WI38 (cell line): ENCODE results near the gene EDARADD.

Source experiments
- H3K4me3 ChIP-seq: 2 replicates; pipeline ENCODE4 v1.5.1; 2011; ENCODE audit warnings: low read depth, mild to moderate bottlenecking, control low read depth, low read length
- CTCF ChIP-seq: IDR thresholded peaks from 2 replicates; pipeline ENCODE4 v1.5.1; 2012; ENCODE audit warnings: low read depth, mild to moderate bottlenecking, control low read depth, low read length

The EDARADD gene

GRCh38 chr1:236518322-236518721 lies 124.2 kb downstream of the EDARADD start:
- H3K4me3 ChIP-seq: no peak overlapping the region
- no peak for TF ChIP-seq CTCF

GRCh38 chr1:236520445-236521005 lies 126.4 kb downstream of the EDARADD start:
- no peak for TF ChIP-seq CTCF
- no peak overlapping the region for H3K4me3 ChIP-seq

GRCh38 chr1:236522937-236523703 lies 129.0 kb downstream of the EDARADD start:
- peak overlapping the region; percentile 95 for H3K4me3 ChIP-seq
- no peak for TF ChIP-seq CTCF

GRCh38 chr1:236523704-236524141 lies 129.6 kb downstream of the EDARADD start, which contains the start of gene LGALS8:
Gene LGALS8 (plus strand): TSS chr1:236523982. CDS start chr1:236526071, 2,089 bp downstream.
- no peak for TF ChIP-seq CTCF
- peak within 1 kb of the TSS; percentile 95 for H3K4me3 ChIP-seq

GRCh38 chr1:236524142-236524894 lies 130.2 kb downstream of the EDARADD start:
- H3K4me3 ChIP-seq: peak overlapping the region; percentile 95
- no peak for TF ChIP-seq CTCF

GRCh38 chr1:236524895-236525184 lies 130.8 kb downstream of the EDARADD start:
- H3K4me3 ChIP-seq: peak overlapping the region; percentile 95
- no peak for TF ChIP-seq CTCF

- H3K4me3 ChIP-seq: no peak overlapping the region
- no peak for TF ChIP-seq CTCF
Measured at GRCh38 chr1:236526079-236526478, 132.0 kb downstream of the EDARADD start.
